ENCODE data around the gene SEC61A2.

GRCh38 chr10:12121673-12122072 is 7.8 kb upstream of the SEC61A2 start:
- TF ChIP-seq CTCF (IDR thresholded peaks at IDR 0.05) (no peak), POLR2AphosphoS5 (IDR thresholded peaks at IDR 0.05) (no peak)
